SH-SY5Y (cell line): Measurements from ENCODE around the gene LMO7.

Source experiments
- GATA2 ChIP-seq: IDR thresholded peaks from 2 replicates; pipeline ENCODE4 v1.6.1; 2011; ENCODE audit warnings: mild to moderate bottlenecking, low read depth, low read length
- GATA3 ChIP-seq: IDR thresholded peaks from 2 replicates; pipeline ENCODE4 v1.6.1; 2011; ENCODE audit warnings: low read depth, mild to moderate bottlenecking, low read length, moderate library complexity

- TF ChIP-seq GATA2 (no peak), GATA3 (no peak)
These were observed 15.0 kb upstream of the LMO7 start for GRCh38 chr13:75621147-75621546.
